ENCODE results near the gene TBC1D10A.

Gene TBC1D10A, protein sequence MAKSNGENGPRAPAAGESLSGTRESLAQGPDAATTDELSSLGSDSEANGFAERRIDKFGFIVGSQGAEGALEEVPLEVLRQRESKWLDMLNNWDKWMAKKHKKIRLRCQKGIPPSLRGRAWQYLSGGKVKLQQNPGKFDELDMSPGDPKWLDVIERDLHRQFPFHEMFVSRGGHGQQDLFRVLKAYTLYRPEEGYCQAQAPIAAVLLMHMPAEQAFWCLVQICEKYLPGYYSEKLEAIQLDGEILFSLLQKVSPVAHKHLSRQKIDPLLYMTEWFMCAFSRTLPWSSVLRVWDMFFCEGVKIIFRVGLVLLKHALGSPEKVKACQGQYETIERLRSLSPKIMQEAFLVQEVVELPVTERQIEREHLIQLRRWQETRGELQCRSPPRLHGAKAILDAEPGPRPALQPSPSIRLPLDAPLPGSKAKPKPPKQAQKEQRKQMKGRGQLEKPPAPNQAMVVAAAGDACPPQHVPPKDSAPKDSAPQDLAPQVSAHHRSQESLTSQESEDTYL

DNA sequence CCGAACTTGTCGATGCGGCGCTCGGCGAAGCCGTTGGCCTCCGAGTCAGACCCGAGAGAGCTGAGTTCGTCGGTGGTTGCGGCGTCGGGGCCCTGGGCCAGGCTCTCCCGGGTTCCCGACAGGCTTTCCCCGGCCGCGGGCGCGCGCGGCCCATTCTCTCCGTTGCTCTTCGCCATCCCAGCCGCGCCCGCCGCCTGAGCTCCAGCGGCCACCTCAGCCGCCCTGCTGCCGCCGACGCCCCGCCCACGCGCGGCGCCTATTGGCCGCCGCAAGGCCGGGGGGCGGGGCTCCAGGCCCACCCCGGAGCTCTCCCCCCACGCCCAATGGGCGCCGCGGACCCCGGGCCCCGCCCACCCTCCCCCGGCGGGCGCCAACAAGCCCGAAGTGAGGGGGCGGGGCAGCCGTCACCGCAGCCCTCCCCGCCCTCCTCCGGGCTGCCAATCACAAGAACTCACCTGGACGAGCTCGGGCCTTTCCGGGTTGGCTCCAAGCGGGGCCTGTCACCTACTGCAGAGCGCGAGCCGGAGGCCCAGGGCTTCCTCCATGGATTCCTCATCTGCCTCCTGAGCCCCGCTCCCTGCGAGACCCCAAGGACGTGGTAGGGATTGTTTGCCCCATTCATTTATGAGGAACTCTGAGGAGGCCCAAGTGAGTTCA is at the start of gene TBC1D10A:
Gene TBC1D10A (minus strand): TSS at position 236 of the 657 bp plus-strand sequence. CDS start 60 bp downstream, at position 176.
- Histone ChIP-seq H3K27ac (ENCODE audit: extremely low read depth, low read depth, low read length) (peak within 1 kb of the TSS; percentile 72), H3K9me3 (ENCODE audit: control insufficient read depth, insufficient read depth, low read depth, low read length) (no peaks in the 10 kb centered on the region), H3K4me1 (ENCODE audit: control insufficient read depth, insufficient read depth, low read length) (peaks cover 11% of the 10 kb centered on the region), H3K4me3 (ENCODE audit: low read depth, low read length) (peak within 1 kb of the TSS; percentile 85), H3K36me3 (ENCODE audit: control insufficient read depth in 2 of 2, insufficient read depth in 1 of 2, low read length in 2 of 2) (peaks cover 10 to 30% of the 10 kb centered on the region in 2 experiments; a peak in 2 of 3 replicates)
- ChIA-PET POLR2A (interaction anchor here (0.6 to 2.6 kb wide), 18 partner anchors 9 to 97 kb away, joined by 3 to 40 read pairs (median 6); partner anchors contain the start of genes CASTOR1, CCDC157 and SF3A1), CTCF (interaction anchor here (0.7 to 6.6 kb wide), 9 partner anchors 10 to 100 kb away, joined by 3 to 60 read pairs (median 3); partner anchors contain the start of genes CASTOR1 and RNF215)
- TF ChIP-seq, protein P1, sequence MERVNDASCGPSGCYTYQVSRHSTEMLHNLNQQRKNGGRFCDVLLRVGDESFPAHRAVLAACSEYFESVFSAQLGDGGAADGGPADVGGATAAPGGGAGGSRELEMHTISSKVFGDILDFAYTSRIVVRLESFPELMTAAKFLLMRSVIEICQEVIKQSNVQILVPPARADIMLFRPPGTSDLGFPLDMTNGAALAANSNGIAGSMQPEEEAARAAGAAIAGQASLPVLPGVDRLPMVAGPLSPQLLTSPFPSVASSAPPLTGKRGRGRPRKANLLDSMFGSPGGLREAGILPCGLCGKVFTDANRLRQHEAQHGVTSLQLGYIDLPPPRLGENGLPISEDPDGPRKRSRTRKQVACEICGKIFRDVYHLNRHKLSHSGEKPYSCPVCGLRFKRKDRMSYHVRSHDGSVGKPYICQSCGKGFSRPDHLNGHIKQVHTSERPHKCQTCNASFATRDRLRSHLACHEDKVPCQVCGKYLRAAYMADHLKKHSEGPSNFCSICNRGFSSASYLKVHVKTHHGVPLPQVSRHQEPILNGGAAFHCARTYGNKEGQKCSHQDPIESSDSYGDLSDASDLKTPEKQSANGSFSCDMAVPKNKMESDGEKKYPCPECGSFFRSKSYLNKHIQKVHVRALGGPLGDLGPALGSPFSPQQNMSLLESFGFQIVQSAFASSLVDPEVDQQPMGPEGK (tag by site-specific recombination; IDR thresholded peaks at IDR 0.05), result peak; percentile 29; the same call in 1 of the 2 replicates
- TF ChIP-seq ZEB2 (tag by site-specific recombination; IDR thresholded peaks at IDR 0.05) (peak; percentile 45; the same call in 1 of the 2 replicates), KLF16 (tag by site-specific recombination; IDR thresholded peaks at IDR 0.05) (peak; percentile 48; the same call in 1 of the 2 replicates), ZSCAN30 (tag by site-specific recombination; IDR thresholded peaks at IDR 0.05) (peak; percentile 97), YY1 (tag by site-specific recombination; IDR thresholded peaks at IDR 0.05) (0 out of 2 replicates have a peak, but pooled peaks have one; percentile 40), ZFHX2 (tag by site-specific recombination; conservative IDR thresholded peaks at IDR 0.05) (peak; percentile 8; the same call in 1 of the 2 replicates), KLF1 (tag by site-specific recombination; IDR thresholded peaks at IDR 0.05) (0 out of 2 replicates have a peak, but pooled peaks have one; percentile 8), SCRT2 (tag by site-specific recombination; IDR thresholded peaks at IDR 0.05) (no peak), KLF9 (tag by site-specific recombination; IDR thresholded peaks at IDR 0.05; ENCODE audit: low read depth) (peak; percentile 49; the same call in 1 of the 2 replicates), ZBTB20 (tag by site-specific recombination; IDR thresholded peaks at IDR 0.05) (peak; percentile 51; the same call in 1 of the 2 replicates), GLIS2 (tag by site-specific recombination; IDR thresholded peaks at IDR 0.05) (peak; percentile 37; the same call in 1 of the 2 replicates), KLF10 (tag by site-specific recombination; IDR thresholded peaks at IDR 0.05) (peak; percentile 74), BCL11A (tag by site-specific recombination; IDR thresholded peaks at IDR 0.05; ENCODE audit: low read depth) (no peak), ZNF335 (tag by site-specific recombination; conservative IDR thresholded peaks at IDR 0.05) (peak; percentile 85), SP3 (tag by site-specific recombination; IDR thresholded peaks at IDR 0.05) (0 out of 2 replicates have a peak, but pooled peaks have one; percentile 30), ZBTB8A (tag by site-specific recombination; IDR thresholded peaks at IDR 0.05) (peak; percentile 73), GLIS1 (tag by site-specific recombination; IDR thresholded peaks at IDR 0.05) (peak; percentile 24), SP2 (tag by site-specific recombination; IDR thresholded peaks at IDR 0.05) (peak; percentile 70), KLF8 (tag by site-specific recombination; IDR thresholded peaks at IDR 0.05) (peak; percentile 5; the same call in 1 of the 2 replicates)
- TF ChIP-seq, protein P2, sequence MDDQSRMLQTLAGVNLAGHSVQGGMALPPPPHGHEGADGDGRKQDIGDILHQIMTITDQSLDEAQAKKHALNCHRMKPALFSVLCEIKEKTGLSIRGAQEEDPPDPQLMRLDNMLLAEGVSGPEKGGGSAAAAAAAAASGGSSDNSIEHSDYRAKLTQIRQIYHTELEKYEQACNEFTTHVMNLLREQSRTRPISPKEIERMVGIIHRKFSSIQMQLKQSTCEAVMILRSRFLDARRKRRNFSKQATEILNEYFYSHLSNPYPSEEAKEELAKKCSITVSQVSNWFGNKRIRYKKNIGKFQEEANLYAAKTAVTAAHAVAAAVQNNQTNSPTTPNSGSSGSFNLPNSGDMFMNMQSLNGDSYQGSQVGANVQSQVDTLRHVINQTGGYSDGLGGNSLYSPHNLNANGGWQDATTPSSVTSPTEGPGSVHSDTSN (CRISPR knock-in tag; IDR thresholded peaks at IDR 0.05), result 0 out of 2 replicates have a peak, but pooled peaks have one; percentile 65
- TF ChIP-seq, protein P3, sequence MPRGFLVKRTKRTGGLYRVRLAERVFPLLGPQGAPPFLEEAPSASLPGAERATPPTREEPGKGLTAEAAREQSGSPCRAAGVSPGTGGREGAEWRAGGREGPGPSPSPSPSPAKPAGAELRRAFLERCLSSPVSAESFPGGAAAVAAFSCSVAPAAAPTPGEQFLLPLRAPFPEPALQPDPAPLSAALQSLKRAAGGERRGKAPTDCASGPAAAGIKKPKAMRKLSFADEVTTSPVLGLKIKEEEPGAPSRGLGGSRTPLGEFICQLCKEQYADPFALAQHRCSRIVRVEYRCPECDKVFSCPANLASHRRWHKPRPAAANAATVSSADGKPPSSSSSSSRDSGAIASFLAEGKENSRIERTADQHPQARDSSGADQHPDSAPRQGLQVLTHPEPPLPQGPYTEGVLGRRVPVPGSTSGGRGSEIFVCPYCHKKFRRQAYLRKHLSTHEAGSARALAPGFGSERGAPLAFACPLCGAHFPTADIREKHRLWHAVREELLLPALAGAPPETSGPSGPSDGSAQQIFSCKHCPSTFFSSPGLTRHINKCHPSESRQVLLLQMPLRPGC (tag by site-specific recombination; IDR thresholded peaks at IDR 0.05), result peak; percentile 34; the same call in 1 of the 2 replicates
- TF ChIP-seq, protein P4, sequence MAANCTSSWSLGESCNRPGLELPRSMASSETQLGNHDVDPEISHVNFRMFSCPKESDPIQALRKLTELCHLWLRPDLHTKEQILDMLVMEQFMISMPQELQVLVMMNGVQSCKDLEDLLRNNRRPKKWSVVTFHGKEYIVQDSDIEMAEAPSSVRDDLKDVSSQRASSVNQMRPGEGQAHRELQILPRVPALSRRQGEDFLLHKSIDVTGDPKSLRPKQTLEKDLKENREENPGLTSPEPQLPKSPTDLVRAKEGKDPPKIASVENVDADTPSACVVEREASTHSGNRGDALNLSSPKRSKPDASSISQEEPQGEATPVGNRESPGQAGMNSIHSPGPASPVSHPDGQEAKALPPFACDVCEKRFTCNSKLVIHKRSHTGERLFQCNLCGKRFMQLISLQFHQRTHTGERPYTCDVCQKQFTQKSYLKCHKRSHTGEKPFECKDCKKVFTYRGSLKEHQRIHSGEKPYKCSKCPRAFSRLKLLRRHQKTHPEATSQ (tag by site-specific recombination; IDR thresholded peaks at IDR 0.05), result 0 out of 2 replicates have a peak, but pooled peaks have one; percentile 19
- TF ChIP-seq, protein P5, sequence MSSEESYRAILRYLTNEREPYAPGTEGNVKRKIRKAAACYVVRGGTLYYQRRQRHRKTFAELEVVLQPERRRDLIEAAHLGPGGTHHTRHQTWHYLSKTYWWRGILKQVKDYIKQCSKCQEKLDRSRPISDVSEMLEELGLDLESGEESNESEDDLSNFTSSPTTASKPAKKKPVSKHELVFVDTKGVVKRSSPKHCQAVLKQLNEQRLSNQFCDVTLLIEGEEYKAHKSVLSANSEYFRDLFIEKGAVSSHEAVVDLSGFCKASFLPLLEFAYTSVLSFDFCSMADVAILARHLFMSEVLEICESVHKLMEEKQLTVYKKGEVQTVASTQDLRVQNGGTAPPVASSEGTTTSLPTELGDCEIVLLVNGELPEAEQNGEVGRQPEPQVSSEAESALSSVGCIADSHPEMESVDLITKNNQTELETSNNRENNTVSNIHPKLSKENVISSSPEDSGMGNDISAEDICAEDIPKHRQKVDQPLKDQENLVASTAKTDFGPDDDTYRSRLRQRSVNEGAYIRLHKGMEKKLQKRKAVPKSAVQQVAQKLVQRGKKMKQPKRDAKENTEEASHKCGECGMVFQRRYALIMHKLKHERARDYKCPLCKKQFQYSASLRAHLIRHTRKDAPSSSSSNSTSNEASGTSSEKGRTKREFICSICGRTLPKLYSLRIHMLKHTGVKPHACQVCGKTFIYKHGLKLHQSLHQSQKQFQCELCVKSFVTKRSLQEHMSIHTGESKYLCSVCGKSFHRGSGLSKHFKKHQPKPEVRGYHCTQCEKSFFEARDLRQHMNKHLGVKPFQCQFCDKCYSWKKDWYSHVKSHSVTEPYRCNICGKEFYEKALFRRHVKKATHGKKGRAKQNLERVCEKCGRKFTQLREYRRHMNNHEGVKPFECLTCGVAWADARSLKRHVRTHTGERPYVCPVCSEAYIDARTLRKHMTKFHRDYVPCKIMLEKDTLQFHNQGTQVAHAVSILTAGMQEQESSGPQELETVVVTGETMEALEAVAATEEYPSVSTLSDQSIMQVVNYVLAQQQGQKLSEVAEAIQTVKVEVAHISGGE (tag by site-specific recombination; conservative IDR thresholded peaks at IDR 0.05; ENCODE audit: low read depth), result no peak
- TF ChIP-seq, protein P6, sequence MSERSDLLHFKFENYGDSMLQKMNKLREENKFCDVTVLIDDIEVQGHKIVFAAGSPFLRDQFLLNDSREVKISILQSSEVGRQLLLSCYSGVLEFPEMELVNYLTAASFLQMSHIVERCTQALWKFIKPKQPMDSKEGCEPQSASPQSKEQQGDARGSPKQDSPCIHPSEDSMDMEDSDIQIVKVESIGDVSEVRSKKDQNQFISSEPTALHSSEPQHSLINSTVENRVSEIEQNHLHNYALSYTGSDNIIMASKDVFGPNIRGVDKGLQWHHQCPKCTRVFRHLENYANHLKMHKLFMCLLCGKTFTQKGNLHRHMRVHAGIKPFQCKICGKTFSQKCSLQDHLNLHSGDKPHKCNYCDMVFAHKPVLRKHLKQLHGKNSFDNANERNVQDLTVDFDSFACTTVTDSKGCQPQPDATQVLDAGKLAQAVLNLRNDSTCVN (tag by site-specific recombination; optimal IDR thresholded peaks at IDR 0.05), result peak; percentile 85
